Lung (tissue), 12 donors: ENCODE results near the gene FZD10. TPM values are rescaled to one million over a fixed set of nuclear protein-coding genes. Genes with fewer than 3 reads are reported as not detected.

Experiments used
- ATAC-seq: fragments of 200-7000 bp; cut with Tn5 transposase; one replicate; pipeline ENCODE4 v1.9.1; 2020; ENCODE audit warnings: moderate number of reproducible peaks; ENCODE audit not compliant: insufficient read depth, low FRiP score
- DNase-seq, 3 donors: peaks; one replicate each; pipeline ENCODE4 v3.0.0-alpha.2; 2013 to 2017
- H3K27ac ChIP-seq, 2 donors: one replicate each; pipeline ENCODE4 v1.5.1; 2013; ENCODE audit warnings: mild to moderate bottlenecking in 2 of 2, moderate library complexity in 2 of 2, control low read depth in 1 of 2, inconsistent platforms in 1 of 2, low read depth in 1 of 2, low read length in 1 of 2
- H3K27me3 ChIP-seq, 3 donors: one replicate each; pipeline ENCODE4 v1.5.1; 2013; ENCODE audit warnings: low read length in 2 of 3; ENCODE audit not compliant: control insufficient read depth in 3 of 3, insufficient read depth in 3 of 3
- H3K36me3 ChIP-seq, 4 donors: one replicate each; pipeline ENCODE4 v1.5.1; 2013; ENCODE audit warnings: low read length in 4 of 4, mild to moderate bottlenecking in 1 of 4, moderate library complexity in 1 of 4; ENCODE audit not compliant: control insufficient read depth in 4 of 4, insufficient read depth in 4 of 4
- H3K4me1 ChIP-seq, 5 donors: one replicate each; pipeline ENCODE4 v1.5.1; 2013; ENCODE audit warnings: low read length in 5 of 5, mild to moderate bottlenecking in 2 of 5, moderate library complexity in 1 of 5; ENCODE audit not compliant: control insufficient read depth in 5 of 5, insufficient read depth in 5 of 5
- H3K4me3 ChIP-seq: one replicate; pipeline ENCODE4 v1.5.1; 2013; ENCODE audit warnings: mild to moderate bottlenecking, control low read depth, moderate library complexity
- H3K9ac ChIP-seq, 2 donors: one replicate each; pipeline ENCODE4 v1.5.1; 2013; ENCODE audit warnings: low read length in 2 of 2, control low read depth in 1 of 2; ENCODE audit not compliant: insufficient read depth in 1 of 2
- H3K9me3 ChIP-seq, 4 donors: one replicate each; pipeline ENCODE4 v1.5.1; 2013; ENCODE audit warnings: low read length in 3 of 4, mild to moderate bottlenecking in 1 of 4, moderate library complexity in 1 of 4; ENCODE audit not compliant: control insufficient read depth in 4 of 4, insufficient read depth in 3 of 4
- CTCF ChIP-seq: IDR thresholded peaks from 2 replicates; pipeline ENCODE4 v1.5.1; 2012; ENCODE audit warnings: mild to moderate bottlenecking; ENCODE audit errors: control extremely low read depth, extremely low read depth
- WGBS, 2 donors: extraction: QIAGEN DNeasy Blood & Tissue Kit; methylation state at CpG; one replicate each; pipeline ENCODE4 v1.1.7; 2013; 5-methylcytosine and 5-hydroxymethylcytosine counted together
- polyA plus RNA-seq, 2 donors: library from polyadenylated mRNA; stranded (reverse); fragments of 200-250 nt; gene quantifications; one replicate each; pipeline ENCODE4 v1.2.1, GENCODE V29; 2013
- total RNA-seq, 2 donors: library from RNA; depleted of rRNA in 1 of 2; stranded (reverse); fragments of >200 nt in 1 of 2; gene quantifications; one replicate each; pipeline ENCODE4 v1.2.1, GENCODE V29; 2014 to 2021
- donor health status: control.
- donor health status: control.
- donor health status: Bipolar disorder and iron deficiency.
- donor health status: healthy.
- donor health status: DM: yes; HTN: yes; CAD: no.

The FZD10 gene
- total and polyA plus RNA-seq, 4 donors, result 0.49 to 1.8 (median 1.1) TPM

- H3K36me3 ChIP-seq, result no peaks in the 10 kb centered on the region
- DNase-seq, result no peak
- 28 to 35% methylated on average over 6 of the region's 6 CpGs for WGBS, 2 donors
Observed at GRCh38 chr12:130169256-130169655, 7.0 kb downstream of the FZD10 start.

GRCh38 chr12:130169924-130170323 is 7.7 kb downstream of the FZD10 start:
- peaks cover 0 to 3% (median 0%) of the 10 kb centered on the region in 4 donors for H3K9me3 ChIP-seq
- no peak for TF ChIP-seq CTCF
- ATAC-seq (no peak), DNase-seq (no peak)
- no peaks in the 10 kb centered on the region for H3K4me1 ChIP-seq
- peaks cover 1 to 78% (median 44%) of the 10 kb centered on the region in 3 donors for H3K27me3 ChIP-seq
- WGBS, 2 donors, result 55 to 62% methylated on average over 6 of the region's 6 CpGs
- H3K4me3 ChIP-seq, result no peak overlapping the region
- no peak overlapping the region for H3K9ac ChIP-seq
- no peaks in the 10 kb centered on the region for H3K36me3 ChIP-seq
- no peak overlapping the region for H3K27ac ChIP-seq

More at GRCh38 chr12:130169256-130169655, 7.0 kb downstream of the FZD10 start:
- Histone ChIP-seq H3K27me3 (peaks cover 2 to 84% (median 50%) of the 10 kb centered on the region in 3 donors), H3K27ac (no peak overlapping the region), H3K9me3 (peaks cover 0 to 3% (median 0%) of the 10 kb centered on the region in 4 donors), H3K9ac (no peak overlapping the region), H3K4me1 (no peaks in the 10 kb centered on the region), H3K4me3 (no peak overlapping the region)
- no peak for TF ChIP-seq CTCF
- ATAC-seq, result no peak

GRCh38 chr12:130170611-130171010 is 8.3 kb downstream of the FZD10 start:
- no peak for TF ChIP-seq CTCF
- H3K9me3 ChIP-seq, result peaks cover 0 to 3% (median 0%) of the 10 kb centered on the region in 4 donors
- H3K4me3 ChIP-seq, result no peak overlapping the region
- ATAC-seq (no peak), DNase-seq (no peak)
- H3K4me1 ChIP-seq, result no peaks in the 10 kb centered on the region
- peaks cover 0 to 72% (median 40%) of the 10 kb centered on the region in 3 donors for H3K27me3 ChIP-seq
- WGBS, 2 donors, result 52 to 57% methylated on average over 11 of the region's 11 CpGs
- no peak overlapping the region for H3K9ac ChIP-seq
- no peaks in the 10 kb centered on the region for H3K36me3 ChIP-seq
- no peak overlapping the region for H3K27ac ChIP-seq
